ENCODE results near the gene MCL1.
"Not testable (repeated sequence)": the region's sequence is repeated elsewhere in the genome, so short reads cannot be mapped to it uniquely, and the experiment has no call there.

MCL1 gene

DNA sequence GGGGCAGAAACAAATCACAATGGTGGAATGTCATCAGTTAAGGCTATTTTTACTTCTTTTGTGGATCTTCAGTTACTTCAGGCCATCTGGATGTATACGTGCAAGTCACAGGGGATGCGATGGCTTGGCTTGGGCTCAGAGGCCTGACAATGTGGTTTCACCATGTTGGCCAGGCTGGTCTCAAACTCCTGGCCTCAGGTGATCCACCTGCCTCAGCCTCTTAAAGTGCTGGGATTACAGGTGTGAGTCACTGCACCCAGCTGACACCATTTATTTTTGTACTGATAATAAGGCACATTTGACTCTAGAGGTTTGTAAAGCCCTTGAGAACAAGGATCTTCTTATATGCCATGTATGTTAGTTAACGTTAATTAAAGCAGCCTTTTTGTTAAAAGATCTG, 1.6 kb upstream of the MCL1 start:
- H3K36me3 ChIP-seq (ENCODE audit: control insufficient read depth in 2 of 2, insufficient read depth in 1 of 2, low read length in 2 of 2) = peaks cover 0 to 30% of the 10 kb centered on the region in 2 experiments; a peak in 1 of 3 replicates
- H3K27ac ChIP-seq (ENCODE audit: extremely low read depth, low read depth, low read length); H3K4me1 ChIP-seq (ENCODE audit: control insufficient read depth, insufficient read depth, low read length); H3K9me3 ChIP-seq (ENCODE audit: control insufficient read depth, insufficient read depth, low read depth, low read length); H3K4me3 ChIP-seq (ENCODE audit: low read depth, low read length): not testable (repeated sequence)
- peak; percentile 45; the same call in 1 of the 2 replicates for TF ChIP-seq SCRT1 (tag by site-specific recombination; IDR thresholded peaks at IDR 0.05; ENCODE audit: borderline replicate concordance)
- CTCF ChIA-PET = interaction anchor here (0.9 to 14.0 kb wide), 3 partner anchors 17 to 23 kb away, joined by 4 to 135 read pairs (median 4); no protein-coding TSS in a partner anchor
- POLR2A ChIA-PET = interaction anchor here (1.0 to 3.7 kb wide), 5 partner anchors 13 to 47 kb away, joined by 4 to 18 read pairs (median 6); no protein-coding TSS in a partner anchor

DNA sequence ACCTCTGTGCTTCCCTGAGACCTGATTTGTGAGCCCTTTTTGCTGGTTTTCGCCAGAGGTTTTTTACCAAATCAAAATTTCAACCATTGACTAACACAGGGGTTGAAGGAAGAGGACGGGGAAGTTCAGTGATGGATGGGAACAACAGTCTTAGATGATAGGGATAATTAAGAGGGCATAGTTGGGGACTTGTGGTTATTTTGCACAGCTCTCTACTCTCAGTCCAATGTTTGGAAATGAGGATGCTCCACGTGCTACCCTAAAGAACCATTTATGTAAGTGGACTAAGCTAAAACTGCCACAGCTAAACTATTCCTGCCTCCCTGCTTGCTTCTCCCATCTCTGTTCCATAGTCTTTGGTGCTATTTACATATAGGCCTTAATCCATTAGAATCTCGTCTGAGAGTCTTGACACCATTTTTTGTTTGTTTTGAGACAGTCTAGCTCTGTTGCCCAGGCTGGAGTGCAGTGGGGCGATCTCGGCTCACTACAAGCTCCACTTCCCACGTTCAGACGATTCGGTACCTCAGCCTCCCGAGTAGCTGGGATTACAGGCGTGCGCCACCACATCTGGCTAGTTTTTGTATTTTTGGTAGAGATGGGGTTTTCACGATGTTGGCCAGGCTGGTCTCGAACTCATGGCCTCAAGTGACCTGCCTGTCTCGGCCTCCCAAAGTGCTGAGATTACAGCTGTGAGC, 684 bp upstream of the MCL1 start:
- H3K4me1 ChIP-seq (ENCODE audit: control insufficient read depth, insufficient read depth, low read length) = no peaks in the 10 kb centered on the region
- ChIA-PET POLR2A (interaction anchor here (0.6 to 13.5 kb wide), 31 partner anchors 9 to 740 kb away, joined by 3 to 272 read pairs (median 5); partner anchors contain the start of genes ADAMTSL4, APH1A, ENSA and FALEC), CTCF (interaction anchor here (0.5 to 14.0 kb wide), 13 partner anchors 9 to 418 kb away, joined by 3 to 135 read pairs (median 4); partner anchors contain the start of genes ENSA and FALEC)
- peak overlapping the region; percentile 95 for H3K27ac ChIP-seq (ENCODE audit: extremely low read depth, low read depth, low read length)
- peaks cover 0 to 38% of the 10 kb centered on the region in 2 experiments; a peak in 2 of 3 replicates for H3K36me3 ChIP-seq (ENCODE audit: control insufficient read depth in 2 of 2, insufficient read depth in 1 of 2, low read length in 2 of 2)
- H3K4me3 ChIP-seq (ENCODE audit: low read depth, low read length) = peak overlapping the region; percentile 46
- no peaks in the 10 kb centered on the region for H3K9me3 ChIP-seq (ENCODE audit: control insufficient read depth, insufficient read depth, low read depth, low read length)
- TF ChIP-seq PRDM1 (tag by site-specific recombination; IDR thresholded peaks at IDR 0.05) (no peak), ZNF707 (tag by site-specific recombination; IDR thresholded peaks at IDR 0.05) (no peak), ZBTB17 (tag by site-specific recombination; IDR thresholded peaks at IDR 0.05) (no peak), ZNF404 (tag by site-specific recombination; IDR thresholded peaks at IDR 0.05) (no peak), ZNF664 (tag by site-specific recombination; IDR thresholded peaks at IDR 0.05) (no peak), ZNF544 (tag by site-specific recombination; IDR thresholded peaks at IDR 0.05) (no peak), ZSCAN30 (tag by site-specific recombination; IDR thresholded peaks at IDR 0.05) (no peak), HOXD13 (CRISPR knock-in tag; IDR thresholded peaks at IDR 0.05; ENCODE audit: borderline replicate concordance) (no peak), ZNF391 (tag by site-specific recombination; IDR thresholded peaks at IDR 0.05; ENCODE audit: borderline replicate concordance, low read depth) (no peak), ZNF830 (tag by site-specific recombination; IDR thresholded peaks at IDR 0.05; ENCODE audit: low read depth) (no peak), ZNF510 (tag by site-specific recombination; IDR thresholded peaks at IDR 0.05; ENCODE audit: insufficient replicate concordance) (no peak), EGR2 (tag by site-specific recombination; IDR thresholded peaks at IDR 0.05; ENCODE audit: low read depth) (no peak), KLF10 (tag by site-specific recombination; IDR thresholded peaks at IDR 0.05) (no peak), ZNF660 (tag by site-specific recombination; IDR thresholded peaks at IDR 0.05) (peak; percentile 27; the same call in 1 of the 2 replicates), ZNF175 (tag by site-specific recombination; IDR thresholded peaks at IDR 0.05) (no peak), ZBTB21 (tag by site-specific recombination; IDR thresholded peaks at IDR 0.05) (no peak), ZNF600 (tag by site-specific recombination; IDR thresholded peaks at IDR 0.05) (0 out of 2 replicates have a peak, but pooled peaks have one; percentile 26), ZNF549 (tag by site-specific recombination; IDR thresholded peaks at IDR 0.05) (no peak), ZNF501 (tag by site-specific recombination; IDR thresholded peaks at IDR 0.05) (0 out of 2 replicates have a peak, but pooled peaks have one; percentile 25), ZNF121 (tag by site-specific recombination; IDR thresholded peaks at IDR 0.05) (0 out of 2 replicates have a peak, but pooled peaks have one; percentile 12), ZNF747 (tag by site-specific recombination; IDR thresholded peaks at IDR 0.05) (no peak)
- TF ChIP-seq, protein P1, sequence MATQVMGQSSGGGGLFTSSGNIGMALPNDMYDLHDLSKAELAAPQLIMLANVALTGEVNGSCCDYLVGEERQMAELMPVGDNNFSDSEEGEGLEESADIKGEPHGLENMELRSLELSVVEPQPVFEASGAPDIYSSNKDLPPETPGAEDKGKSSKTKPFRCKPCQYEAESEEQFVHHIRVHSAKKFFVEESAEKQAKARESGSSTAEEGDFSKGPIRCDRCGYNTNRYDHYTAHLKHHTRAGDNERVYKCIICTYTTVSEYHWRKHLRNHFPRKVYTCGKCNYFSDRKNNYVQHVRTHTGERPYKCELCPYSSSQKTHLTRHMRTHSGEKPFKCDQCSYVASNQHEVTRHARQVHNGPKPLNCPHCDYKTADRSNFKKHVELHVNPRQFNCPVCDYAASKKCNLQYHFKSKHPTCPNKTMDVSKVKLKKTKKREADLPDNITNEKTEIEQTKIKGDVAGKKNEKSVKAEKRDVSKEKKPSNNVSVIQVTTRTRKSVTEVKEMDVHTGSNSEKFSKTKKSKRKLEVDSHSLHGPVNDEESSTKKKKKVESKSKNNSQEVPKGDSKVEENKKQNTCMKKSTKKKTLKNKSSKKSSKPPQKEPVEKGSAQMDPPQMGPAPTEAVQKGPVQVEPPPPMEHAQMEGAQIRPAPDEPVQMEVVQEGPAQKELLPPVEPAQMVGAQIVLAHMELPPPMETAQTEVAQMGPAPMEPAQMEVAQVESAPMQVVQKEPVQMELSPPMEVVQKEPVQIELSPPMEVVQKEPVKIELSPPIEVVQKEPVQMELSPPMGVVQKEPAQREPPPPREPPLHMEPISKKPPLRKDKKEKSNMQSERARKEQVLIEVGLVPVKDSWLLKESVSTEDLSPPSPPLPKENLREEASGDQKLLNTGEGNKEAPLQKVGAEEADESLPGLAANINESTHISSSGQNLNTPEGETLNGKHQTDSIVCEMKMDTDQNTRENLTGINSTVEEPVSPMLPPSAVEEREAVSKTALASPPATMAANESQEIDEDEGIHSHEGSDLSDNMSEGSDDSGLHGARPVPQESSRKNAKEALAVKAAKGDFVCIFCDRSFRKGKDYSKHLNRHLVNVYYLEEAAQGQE (tag by site-specific recombination; IDR thresholded peaks at IDR 0.05) = no peak
- TF ChIP-seq, protein P2, sequence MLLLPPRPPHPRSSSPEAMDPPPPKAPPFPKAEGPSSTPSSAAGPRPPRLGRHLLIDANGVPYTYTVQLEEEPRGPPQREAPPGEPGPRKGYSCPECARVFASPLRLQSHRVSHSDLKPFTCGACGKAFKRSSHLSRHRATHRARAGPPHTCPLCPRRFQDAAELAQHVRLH (tag by site-specific recombination; IDR thresholded peaks at IDR 0.05) = 0 out of 2 replicates have a peak, but pooled peaks have one; percentile 57
- TF ChIP-seq, protein P3, sequence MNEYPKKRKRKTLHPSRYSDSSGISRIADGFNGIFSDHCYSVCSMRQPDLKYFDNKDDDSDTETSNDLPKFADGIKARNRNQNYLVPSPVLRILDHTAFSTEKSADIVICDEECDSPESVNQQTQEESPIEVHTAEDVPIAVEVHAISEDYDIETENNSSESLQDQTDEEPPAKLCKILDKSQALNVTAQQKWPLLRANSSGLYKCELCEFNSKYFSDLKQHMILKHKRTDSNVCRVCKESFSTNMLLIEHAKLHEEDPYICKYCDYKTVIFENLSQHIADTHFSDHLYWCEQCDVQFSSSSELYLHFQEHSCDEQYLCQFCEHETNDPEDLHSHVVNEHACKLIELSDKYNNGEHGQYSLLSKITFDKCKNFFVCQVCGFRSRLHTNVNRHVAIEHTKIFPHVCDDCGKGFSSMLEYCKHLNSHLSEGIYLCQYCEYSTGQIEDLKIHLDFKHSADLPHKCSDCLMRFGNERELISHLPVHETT (tag by site-specific recombination; IDR thresholded peaks at IDR 0.05) = no peak
- TF ChIP-seq, protein P4, sequence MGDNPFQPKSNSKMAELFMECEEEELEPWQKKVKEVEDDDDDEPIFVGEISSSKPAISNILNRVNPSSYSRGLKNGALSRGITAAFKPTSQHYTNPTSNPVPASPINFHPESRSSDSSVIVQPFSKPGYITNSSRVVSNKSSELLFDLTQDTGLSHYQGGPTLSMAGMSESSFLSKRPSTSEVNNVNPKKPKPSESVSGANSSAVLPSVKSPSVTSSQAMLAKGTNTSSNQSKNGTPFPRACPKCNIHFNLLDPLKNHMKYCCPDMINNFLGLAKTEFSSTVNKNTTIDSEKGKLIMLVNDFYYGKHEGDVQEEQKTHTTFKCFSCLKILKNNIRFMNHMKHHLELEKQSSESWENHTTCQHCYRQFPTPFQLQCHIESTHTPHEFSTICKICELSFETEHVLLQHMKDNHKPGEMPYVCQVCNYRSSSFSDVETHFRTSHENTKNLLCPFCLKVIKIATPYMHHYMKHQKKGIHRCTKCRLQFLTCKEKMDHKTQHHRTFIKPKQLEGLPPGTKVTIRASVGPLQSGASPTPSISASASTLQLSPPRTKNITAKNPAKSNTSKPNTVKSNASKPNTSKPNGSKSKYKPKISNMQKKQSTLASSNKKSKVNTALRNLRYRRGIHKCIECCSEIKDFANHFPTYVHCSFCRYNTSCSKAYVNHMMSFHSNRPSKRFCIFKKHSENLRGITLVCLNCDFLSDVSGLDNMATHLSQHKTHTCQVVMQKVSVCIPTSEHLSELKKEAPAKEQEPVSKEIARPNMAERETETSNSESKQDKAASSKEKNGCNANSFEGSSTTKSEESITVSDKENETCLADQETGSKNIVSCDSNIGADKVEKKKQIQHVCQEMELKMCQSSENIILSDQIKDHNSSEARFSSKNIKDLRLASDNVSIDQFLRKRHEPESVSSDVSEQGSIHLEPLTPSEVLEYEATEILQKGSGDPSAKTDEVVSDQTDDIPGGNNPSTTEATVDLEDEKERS (tag by site-specific recombination; IDR thresholded peaks at IDR 0.05) = peak; percentile 69; the same call in 1 of the 2 replicates

All from HEK293 (cell line).